Right lobe of liver (tissue), 6 donors: ENCODE measurements around the gene B4GALT1. TPM values are rescaled to one million over a fixed set of nuclear protein-coding genes. Genes with fewer than 3 reads are reported as not detected.

Source experiments
- ATAC-seq, 4 donors: fragments of 200-7000 bp; cut with Tn5 transposase; one replicate each; pipeline ENCODE4 v1.9.1; 2020; ENCODE audit warnings: mild to moderate bottlenecking in 4 of 4, moderate library complexity in 4 of 4
- DNase-seq, 3 donors: peaks; one replicate each; pipeline ENCODE4 v3.0.0-alpha.2; 2020
- H3K27ac ChIP-seq, 3 donors: fragments of 200-600 bp; one replicate each; pipeline ENCODE4 v1.8.0; 2022
- H3K27me3 ChIP-seq, 2 donors: fragments of 200-600 bp; one replicate each; pipeline ENCODE4 v1.8.0; 2022
- H3K36me3 ChIP-seq, 4 donors: fragments of 200-600 bp; sonication (generic) in 1 of 4; one replicate each; pipeline versions ENCODE4 v1.5.1 to v1.8.0; 2017 to 2022; ENCODE audit warnings: control low read depth in 1 of 4
- H3K4me1 ChIP-seq, 4 donors: fragments of 200-600 bp; sonication (generic) in 1 of 4; one replicate each; pipeline versions ENCODE4 v1.5.1 to v1.8.0; 2017 to 2022; ENCODE audit warnings: control low read depth in 1 of 4
- H3K4me3 ChIP-seq, 3 donors: fragments of 200-600 bp; one replicate each; pipeline ENCODE4 v1.8.0; 2022
- H3K9me3 ChIP-seq, 4 donors: fragments of 200-600 bp; sonication (generic) in 1 of 4; one replicate each; pipeline versions ENCODE4 v1.5.1 to v1.8.0; 2017 to 2022; ENCODE audit warnings: control low read depth in 1 of 4
- POLR2A ChIP-seq: fragments of 450-650 bp; IDR thresholded peaks from one replicate; pipeline ENCODE4 v1.6.1; 2017; ENCODE audit warnings: antibody characterized with exemption, mild to moderate bottlenecking
- WGBS: methylation state at CpG from one replicate; pipeline ENCODE4 v1.1.6; 2018; ENCODE audit warnings: low coverage, low lambda C conversion rate; ENCODE audit not compliant: insufficient coverage; ENCODE audit errors: missing lambda C conversion rate; 5-methylcytosine and 5-hydroxymethylcytosine counted together
- intact Hi-C, 2 donors: fragments of 100-400 bp; cut with DNase I; formaldehyde crosslinking; loops; one replicate each; pipeline versions ENCODE4 v1.11.2 to v1.14.1; 2022
- total RNA-seq, 6 experiments: library from RNA; depleted of rRNA in 2 of 6; stranded (reverse); fragments of >200 nt in 2 of 6; fragmentation: NEBNext Ultra II Directional in 3 of 6; extraction: Animal tissue kit (Norgen Biotek cat#: 25700) in 3 of 6; gene quantifications; one replicate each; pipeline versions ENCODE4 v1.1.0 to v1.2.4, GENCODE V29; 2016 to 2023
- TF ChIP-seq, protein P1 (sequence below), 4 donors: fragments of 200-600 bp in 3 of 4; fragments of 450-650 bp in 1 of 4; IDR thresholded peaks; one replicate each; pipeline versions ENCODE4 v1.5.1 to v1.8.0; 2016 to 2022; ENCODE audit warnings: antibody characterized with exemption in 4 of 4, mild to moderate bottlenecking in 2 of 4
- donor health status: DM: no; HTN: yes; CAD: no.
- donor health status: DM: no; HTN: no; CAD: no.
- donor health status: DM: no; HTN: no; CAD: no.
- donor health status: DM: no; HTN: yes; CAD: no.
- donor health status: DM: no; HTN: yes; CAD: no.

B4GALT1 gene
- total RNA-seq, 6 experiments from 2014 or later: 48.5 to 145 (median 79.5) TPM

DNA sequence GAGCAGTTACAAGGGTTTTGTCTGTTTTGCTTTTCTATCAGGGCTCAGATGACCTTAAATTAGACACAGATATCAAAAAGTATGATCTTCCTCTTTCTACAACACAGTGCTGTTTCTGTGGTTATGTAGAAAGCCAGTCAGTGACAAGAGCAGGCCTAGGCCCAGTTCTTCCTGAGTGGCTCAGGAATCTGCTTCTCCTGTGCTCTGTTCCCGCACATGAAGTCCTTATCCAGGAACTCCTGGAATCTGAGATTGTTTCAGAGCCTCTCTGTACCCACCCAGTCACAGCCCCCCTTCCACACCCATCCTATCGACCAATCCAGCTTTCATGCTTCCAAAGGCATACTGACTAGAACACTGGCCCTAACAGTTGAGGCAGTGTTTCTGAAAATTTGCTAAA, 50.3 kb downstream of the B4GALT1 start:
- DNase-seq (peak in 1 of 3 donors; percentile 27), ATAC-seq (peak in 2 of 4 donors; percentile 11 to 16)
- Histone ChIP-seq H3K4me1 (peaks cover 0 to 28% (median 0%) of the 10 kb centered on the region in 4 donors), H3K4me3 (no peak overlapping the region), H3K27me3 (no peaks in the 10 kb centered on the region), H3K27ac (no peak overlapping the region), H3K36me3 (peaks cover 0 to 79% (median 28%) of the 10 kb centered on the region in 4 donors), H3K9me3 (no peaks in the 10 kb centered on the region)
- intact Hi-C loops: no loop called here
- 54% methylated on average over 2 of the region's 2 CpGs for whole genome bisulfite sequencing
- TF ChIP-seq, protein P1, sequence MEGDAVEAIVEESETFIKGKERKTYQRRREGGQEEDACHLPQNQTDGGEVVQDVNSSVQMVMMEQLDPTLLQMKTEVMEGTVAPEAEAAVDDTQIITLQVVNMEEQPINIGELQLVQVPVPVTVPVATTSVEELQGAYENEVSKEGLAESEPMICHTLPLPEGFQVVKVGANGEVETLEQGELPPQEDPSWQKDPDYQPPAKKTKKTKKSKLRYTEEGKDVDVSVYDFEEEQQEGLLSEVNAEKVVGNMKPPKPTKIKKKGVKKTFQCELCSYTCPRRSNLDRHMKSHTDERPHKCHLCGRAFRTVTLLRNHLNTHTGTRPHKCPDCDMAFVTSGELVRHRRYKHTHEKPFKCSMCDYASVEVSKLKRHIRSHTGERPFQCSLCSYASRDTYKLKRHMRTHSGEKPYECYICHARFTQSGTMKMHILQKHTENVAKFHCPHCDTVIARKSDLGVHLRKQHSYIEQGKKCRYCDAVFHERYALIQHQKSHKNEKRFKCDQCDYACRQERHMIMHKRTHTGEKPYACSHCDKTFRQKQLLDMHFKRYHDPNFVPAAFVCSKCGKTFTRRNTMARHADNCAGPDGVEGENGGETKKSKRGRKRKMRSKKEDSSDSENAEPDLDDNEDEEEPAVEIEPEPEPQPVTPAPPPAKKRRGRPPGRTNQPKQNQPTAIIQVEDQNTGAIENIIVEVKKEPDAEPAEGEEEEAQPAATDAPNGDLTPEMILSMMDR (IDR thresholded peaks at IDR 0.05): no peak
- TF ChIP-seq POLR2A: no peak

DNA sequence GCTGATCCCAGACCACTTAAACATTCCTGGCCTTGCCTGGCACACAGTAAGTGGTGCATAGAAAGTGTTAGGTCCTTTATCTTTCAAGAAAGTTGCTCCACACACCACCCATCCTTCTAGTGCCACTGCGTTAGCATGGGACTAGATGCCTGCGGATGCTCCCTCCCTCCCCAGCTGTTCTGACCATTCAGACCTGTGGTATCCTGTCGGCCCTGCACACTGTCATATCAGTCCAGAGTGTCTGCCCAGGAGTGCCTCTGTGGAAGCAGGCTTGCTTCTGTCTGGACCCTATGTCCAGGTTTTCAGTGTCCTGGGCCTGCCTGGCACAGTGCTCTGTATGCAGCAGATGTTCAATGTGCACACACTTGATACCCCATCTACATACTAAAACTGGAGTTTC, 52.4 kb downstream of the B4GALT1 start:
- no peak overlapping the region for H3K27ac ChIP-seq
- no peaks in the 10 kb centered on the region for H3K9me3 ChIP-seq
- H3K4me1 ChIP-seq: peaks cover 0 to 15% (median 0%) of the 10 kb centered on the region in 4 donors
- peaks cover 0 to 89% (median 30%) of the 10 kb centered on the region in 4 donors for H3K36me3 ChIP-seq
- no peak overlapping the region for H3K4me3 ChIP-seq
- WGBS: 90% methylated on average over 3 of the region's 3 CpGs
- H3K27me3 ChIP-seq: no peaks in the 10 kb centered on the region
- DNase-seq (no peak), ATAC-seq (no peak)
- intact Hi-C loops: no loop called here
- no peak for TF ChIP-seq POLR2A
- TF ChIP-seq, protein P1 (IDR thresholded peaks at IDR 0.05): no peak

DNA sequence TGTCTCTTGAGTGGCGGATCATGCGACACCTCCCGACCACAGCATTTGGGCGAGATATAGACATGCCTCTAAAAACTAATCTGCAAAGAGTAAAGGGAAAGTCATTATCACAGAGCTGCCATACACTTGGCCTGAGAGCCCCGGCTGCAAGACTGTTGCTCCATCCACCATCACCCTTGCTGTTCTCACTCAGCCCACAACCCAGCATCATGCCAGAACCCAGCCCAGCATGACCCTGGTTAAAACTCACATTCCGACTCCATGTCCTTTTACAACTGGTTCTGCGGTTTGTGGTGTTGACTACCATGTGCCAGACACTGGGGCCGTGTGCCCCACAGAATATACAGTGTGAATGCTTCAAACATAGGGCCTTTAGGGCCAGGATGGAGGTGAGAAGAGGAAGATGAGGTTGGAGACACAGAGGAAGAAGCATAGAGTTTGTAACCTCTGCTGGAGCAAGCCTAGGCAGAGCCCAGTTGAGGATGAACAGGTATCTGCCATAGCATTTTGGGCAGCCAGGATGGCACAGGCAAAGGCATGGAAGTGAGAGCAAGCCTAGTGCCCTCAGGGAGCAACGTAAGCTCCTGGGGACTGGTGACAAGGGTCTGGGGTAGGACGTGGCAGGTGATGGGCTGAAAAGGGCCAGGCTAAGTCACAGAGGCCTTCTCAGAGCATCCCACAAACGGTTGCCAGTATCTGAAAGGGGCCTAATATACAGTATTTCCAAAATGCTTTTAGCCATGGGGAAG, 53.2 kb downstream of the B4GALT1 start:
- peaks cover 0 to 8% (median 0%) of the 10 kb centered on the region in 4 donors for H3K4me1 ChIP-seq
- ATAC-seq: no peak
- TF ChIP-seq, protein P1 (IDR thresholded peaks at IDR 0.05): no peak
- no peak for TF ChIP-seq POLR2A
- H3K9me3 ChIP-seq: no peaks in the 10 kb centered on the region
- 91% methylated on average over 6 of the region's 11 CpGs for WGBS
- H3K4me3 ChIP-seq: no peak overlapping the region
- H3K27me3 ChIP-seq: no peaks in the 10 kb centered on the region
- H3K27ac ChIP-seq: no peak overlapping the region
- H3K36me3 ChIP-seq: peaks cover 0 to 82% (median 28%) of the 10 kb centered on the region in 4 donors
- intact Hi-C loops: no loop called here
- no peak for DNase-seq

DNA sequence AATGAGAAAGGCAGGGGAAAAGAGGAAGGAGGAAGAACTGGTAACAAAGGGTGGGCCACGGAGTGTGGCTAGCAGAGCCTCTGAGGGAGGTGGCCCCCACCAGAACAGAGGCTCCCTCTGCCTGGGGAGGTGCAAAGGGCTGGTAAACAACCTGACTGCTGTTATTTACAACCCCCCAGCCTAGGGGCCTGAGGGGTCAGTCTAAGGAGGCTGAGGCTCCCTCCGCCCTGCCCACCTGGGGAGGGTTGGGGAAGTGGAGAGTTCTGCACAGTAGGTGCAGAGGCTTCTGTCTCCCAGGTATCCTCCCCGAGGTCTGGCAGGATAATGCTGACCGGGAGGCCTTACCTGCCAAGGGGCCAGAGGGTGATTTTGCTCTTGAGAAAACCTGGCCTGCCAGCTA, 55.0 kb downstream of the B4GALT1 start:
- WGBS: 67% methylated on average over 1 of the region's 4 CpGs

More for the DNA sequence above, 55.0 kb downstream of the B4GALT1 start:
- Histone ChIP-seq H3K27ac (no peak overlapping the region), H3K9me3 (no peaks in the 10 kb centered on the region), H3K27me3 (no peaks in the 10 kb centered on the region), H3K36me3 (peaks cover 0 to 70% (median 26%) of the 10 kb centered on the region in 4 donors), H3K4me3 (no peak overlapping the region), H3K4me1 (peaks cover 0 to 11% (median 3%) of the 10 kb centered on the region in 4 donors)
- no peak for DNase-seq
- ATAC-seq: no peak
- TF ChIP-seq, protein P1 (IDR thresholded peaks at IDR 0.05): no peak
- TF ChIP-seq POLR2A: no peak
- intact Hi-C loops: no loop called here
